KG1 (cell line): ENCODE results near the gene SULT1A3.
"Not testable (repeated sequence)": the region's sequence is repeated elsewhere in the genome, so short reads cannot be mapped to it uniquely, and the experiment has no call there.

ENCODE experiments used
- DNase-seq: peaks from one replicate; lab custom pipeline; 2025; lab: John Stamatoyannopoulos, UW

Gene SULT1A3

GRCh38 chr16:30199049-30199448 is at the start of gene SULT1A3:
SULT1A3 (plus strand) TSS chr16:30199255; CDS start chr16:30200729, 1,474 bp downstream.
- DNase-seq, result not testable (repeated sequence)

- DNase-seq, result no peak
Observed at GRCh38 chr16:30151091-30151490, 48.0 kb upstream of the SULT1A3 start.

GRCh38 chr16:30152517-30152916 is 46.5 kb upstream of the SULT1A3 start:
- no peak for DNase-seq

- DNase-seq, result no peak
Observed at GRCh38 chr16:30155188-30155587, 43.9 kb upstream of the SULT1A3 start.

GRCh38 chr16:30157214-30157613 is 41.8 kb upstream of the SULT1A3 start:
- no peak for DNase-seq

GRCh38 chr16:30163538-30163937 is 35.5 kb upstream of the SULT1A3 start:
- DNase-seq, result no peak

- peak; percentile 47 for DNase-seq
Observed at GRCh38 chr16:30166202-30166902, 32.7 kb upstream of the SULT1A3 start.

- DNase-seq, result not testable (repeated sequence)
Observed at GRCh38 chr16:30168746-30169145, 30.3 kb upstream of the SULT1A3 start.

- not testable (repeated sequence) for DNase-seq
Observed at GRCh38 chr16:30169416-30169815, 29.6 kb upstream of the SULT1A3 start.

- not testable (repeated sequence) for DNase-seq
Observed at GRCh38 chr16:30170145-30170544, 28.9 kb upstream of the SULT1A3 start.

GRCh38 chr16:30173054-30173453 is 26.0 kb upstream of the SULT1A3 start:
- DNase-seq, result no peak

- DNase-seq, result not testable (repeated sequence)
Observed at GRCh38 chr16:30176876-30177275, 22.2 kb upstream of the SULT1A3 start.

GRCh38 chr16:30179195-30179594 is 19.9 kb upstream of the SULT1A3 start:
- no peak for DNase-seq

GRCh38 chr16:30179931-30180330 is 19.1 kb upstream of the SULT1A3 start:
- no peak for DNase-seq

- no peak for DNase-seq
Observed at GRCh38 chr16:30180741-30181140, 18.3 kb upstream of the SULT1A3 start.

- peak; percentile 78 for DNase-seq
Observed at GRCh38 chr16:30183233-30184095, 15.6 kb upstream of the SULT1A3 start, which contains the start of gene CORO1A. CORO1A (plus strand) TSS chr16:30183602; CDS start chr16:30185210, 1,608 bp downstream.

GRCh38 chr16:30184096-30184890 is 14.8 kb upstream of the SULT1A3 start:
- peak; percentile 76 for DNase-seq

- no peak for DNase-seq
Observed at GRCh38 chr16:30184891-30185682, 14.0 kb upstream of the SULT1A3 start.

- peak; percentile 97 for DNase-seq
Observed at GRCh38 chr16:30185683-30186421, 13.2 kb upstream of the SULT1A3 start.

GRCh38 chr16:30186444-30186781 is 12.6 kb upstream of the SULT1A3 start:
- no peak for DNase-seq
